HG02588 (cell line): ENCODE results near the gene AKIP1.
"Not testable (repeated sequence)": the region's sequence is repeated elsewhere in the genome, so short reads cannot be mapped to it uniquely, and the experiment has no call there.

ENCODE experiments used
- ATAC-seq: cut with Tn5 transposase; IDR thresholded peaks from one replicate; pipeline ENCODE4 v1.9.1; 2021; ENCODE audit warnings: mild to moderate bottlenecking, moderate library complexity; ENCODE audit not compliant: unreplicated experiment

Gene AKIP1

GRCh38 chr11:8911029-8911823, at the start of gene AKIP1:
TSS of gene AKIP1 (plus strand) at chr11:8911189. CDS start at chr11:8911450, 261 bp downstream.
- peak; percentile 75 for ATAC-seq

- ATAC-seq = no peak
Observed at GRCh38 chr11:8863838-8864237, 47.2 kb upstream of the AKIP1 start.

- ATAC-seq = no peak
Observed at GRCh38 chr11:8865304-8865703, 45.7 kb upstream of the AKIP1 start.

- ATAC-seq = no peak
Observed at GRCh38 chr11:8867035-8867434, 44.0 kb upstream of the AKIP1 start.

GRCh38 chr11:8867931-8868631, 42.9 kb upstream of the AKIP1 start:
- ATAC-seq = no peak

GRCh38 chr11:8870411-8871170, 40.4 kb upstream of the AKIP1 start:
- ATAC-seq = no peak

- no peak for ATAC-seq
Observed at GRCh38 chr11:8871171-8871775, 39.7 kb upstream of the AKIP1 start.

- no peak for ATAC-seq
Observed at GRCh38 chr11:8871962-8872361, 39.0 kb upstream of the AKIP1 start.

GRCh38 chr11:8873741-8874405, 37.1 kb upstream of the AKIP1 start:
- no peak for ATAC-seq

GRCh38 chr11:8878771-8879170, 32.2 kb upstream of the AKIP1 start:
- no peak for ATAC-seq

GRCh38 chr11:8881585-8881984, 29.4 kb upstream of the AKIP1 start:
- ATAC-seq = not testable (repeated sequence)

- ATAC-seq = no peak
Observed at GRCh38 chr11:8886322-8886721, 24.7 kb upstream of the AKIP1 start.

GRCh38 chr11:8891185-8891584, 19.8 kb upstream of the AKIP1 start:
- not testable (repeated sequence) for ATAC-seq

GRCh38 chr11:8899119-8899753, 11.8 kb upstream of the AKIP1 start:
- no peak for ATAC-seq

GRCh38 chr11:8905528-8906165, 5.3 kb upstream of the AKIP1 start:
- ATAC-seq = no peak

GRCh38 chr11:8907116-8907515, 3.9 kb upstream of the AKIP1 start:
- no peak for ATAC-seq

- no peak for ATAC-seq
Observed at GRCh38 chr11:8908099-8908498, 2.9 kb upstream of the AKIP1 start.

GRCh38 chr11:8910649-8911026, 351 bp upstream of the AKIP1 start:
- peak; percentile 17 for ATAC-seq

- ATAC-seq = no peak
Observed at GRCh38 chr11:8913961-8914660, 3.1 kb downstream of the AKIP1 start.
